PC-3 (cell line): ENCODE results near the gene SMIM38.

Source experiments
- EZH2phosphoT487 ChIP-seq: fragments of 300-600 bp; sonication (generic); IDR thresholded peaks from 2 replicates; pipeline ENCODE4 v1.6.1; 2018; ENCODE audit warnings: mild to moderate bottlenecking, antibody characterized with exemption, low read length, borderline replicate concordance
- TF ChIP-seq, protein P1 (sequence below): fragments of 300-600 bp; sonication (generic); conservative IDR thresholded peaks from 2 replicates; pipeline ENCODE4 v1.5.1; 2017; ENCODE audit warnings: antibody characterized with exemption, low read depth, mild to moderate bottlenecking, low read length

DNA sequence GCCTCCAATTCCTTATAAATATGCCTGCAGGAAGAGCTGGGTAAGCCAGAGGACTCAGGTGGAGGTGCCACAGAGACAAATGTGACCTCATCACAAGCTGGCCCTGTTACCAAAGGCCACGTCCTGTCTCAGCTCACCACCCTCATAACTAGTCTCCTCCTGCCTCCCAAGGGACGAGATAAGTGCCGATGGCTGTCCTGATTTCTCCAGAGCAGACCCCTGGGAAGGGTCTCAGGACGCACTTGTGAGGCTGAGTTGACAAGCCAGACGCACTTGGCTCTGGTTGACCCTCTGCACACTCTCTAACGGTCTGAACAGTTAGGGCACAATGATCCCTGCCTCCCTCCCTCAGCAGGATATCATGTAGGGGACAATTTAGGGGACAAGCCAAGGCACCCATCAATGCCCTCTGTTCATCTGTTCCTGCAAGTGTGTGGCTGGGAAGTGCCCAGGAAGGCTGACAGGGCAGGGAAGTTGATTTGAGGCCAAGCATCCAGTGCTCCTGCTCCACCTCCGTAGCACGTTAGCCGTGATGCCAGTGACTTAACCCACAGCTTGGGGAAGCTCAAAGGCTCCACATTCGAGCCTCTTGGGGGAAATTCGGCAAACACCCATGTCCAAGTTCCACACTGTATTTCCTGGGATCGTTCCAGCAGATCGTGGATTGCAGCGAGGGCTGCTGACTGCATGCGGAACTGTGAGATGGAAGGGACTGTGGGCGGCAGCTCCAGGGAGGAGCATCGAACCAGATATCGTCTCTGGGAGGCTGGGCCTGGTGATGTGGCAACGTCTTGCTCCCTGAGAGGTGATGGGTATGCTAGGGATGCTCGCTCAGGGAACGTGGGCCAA, 2.8 kb downstream of the SMIM38 start:
- TF ChIP-seq, protein P1, sequence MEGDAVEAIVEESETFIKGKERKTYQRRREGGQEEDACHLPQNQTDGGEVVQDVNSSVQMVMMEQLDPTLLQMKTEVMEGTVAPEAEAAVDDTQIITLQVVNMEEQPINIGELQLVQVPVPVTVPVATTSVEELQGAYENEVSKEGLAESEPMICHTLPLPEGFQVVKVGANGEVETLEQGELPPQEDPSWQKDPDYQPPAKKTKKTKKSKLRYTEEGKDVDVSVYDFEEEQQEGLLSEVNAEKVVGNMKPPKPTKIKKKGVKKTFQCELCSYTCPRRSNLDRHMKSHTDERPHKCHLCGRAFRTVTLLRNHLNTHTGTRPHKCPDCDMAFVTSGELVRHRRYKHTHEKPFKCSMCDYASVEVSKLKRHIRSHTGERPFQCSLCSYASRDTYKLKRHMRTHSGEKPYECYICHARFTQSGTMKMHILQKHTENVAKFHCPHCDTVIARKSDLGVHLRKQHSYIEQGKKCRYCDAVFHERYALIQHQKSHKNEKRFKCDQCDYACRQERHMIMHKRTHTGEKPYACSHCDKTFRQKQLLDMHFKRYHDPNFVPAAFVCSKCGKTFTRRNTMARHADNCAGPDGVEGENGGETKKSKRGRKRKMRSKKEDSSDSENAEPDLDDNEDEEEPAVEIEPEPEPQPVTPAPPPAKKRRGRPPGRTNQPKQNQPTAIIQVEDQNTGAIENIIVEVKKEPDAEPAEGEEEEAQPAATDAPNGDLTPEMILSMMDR = no peak
- no peak for TF ChIP-seq EZH2phosphoT487
